DND-41 (cell line): ENCODE data around the gene TTBK2.

Experiments used
- ATAC-seq: fragments of 200-7000 bp; cut with Tn5 transposase; 3 replicates; pipeline ENCODE4 v1.9.1; 2021; ENCODE audit warnings: low read depth; ENCODE audit not compliant: insufficient read depth
- DNase-seq: peaks from one replicate; pipeline ENCODE4 v3.0.0-alpha.2; 2020
- H2AFZ ChIP-seq: 2 replicates; pipeline ENCODE4 v1.6.0; 2012; ENCODE audit warnings: low read depth, low read length
- H3K27ac ChIP-seq: 2 replicates; pipeline ENCODE4 v1.5.1; 2012; ENCODE audit warnings: low read length, inconsistent platforms
- H3K27me3 ChIP-seq: fragments of 200-600 bp; sonication (generic); 2 replicates; pipeline ENCODE4 v1.6.0; 2012; ENCODE audit warnings: low read length, mild to moderate bottlenecking, inconsistent platforms; ENCODE audit not compliant: insufficient read depth, poor library complexity
- H3K36me3 ChIP-seq: 2 replicates; pipeline ENCODE4 v1.5.1; 2012; ENCODE audit warnings: low read length, inconsistent platforms; ENCODE audit not compliant: insufficient read depth
- H3K4me1 ChIP-seq: 2 replicates; pipeline ENCODE4 v1.5.1; 2012; ENCODE audit warnings: mild to moderate bottlenecking, low read length; ENCODE audit not compliant: insufficient read depth
- H3K4me2 ChIP-seq: 2 replicates; pipeline ENCODE4 v1.6.0; 2012; ENCODE audit warnings: mild to moderate bottlenecking, moderate library complexity, low read length, inconsistent platforms; ENCODE audit not compliant: insufficient read depth
- H3K4me3 ChIP-seq, 2 experiments: fragments of 200-600 bp in 1 of 2; shearing (Covaris generic) in 1 of 2; 2 replicates each; pipeline ENCODE4 v1.5.1; 2012 to 2016; ENCODE audit warnings: inconsistent platforms in 2 of 2, low read length in 2 of 2, mild to moderate bottlenecking in 2 of 2, low read depth in 1 of 2, moderate library complexity in 1 of 2
- H3K79me2 ChIP-seq: 2 replicates; pipeline ENCODE4 v1.6.0; 2012; ENCODE audit warnings: low read length, inconsistent platforms; ENCODE audit not compliant: insufficient read depth
- H3K9ac ChIP-seq: 2 replicates; pipeline ENCODE4 v1.6.0; 2012; ENCODE audit warnings: low read depth, mild to moderate bottlenecking, inconsistent platforms, low read length, moderate library complexity
- H3K9me3 ChIP-seq: 2 replicates; pipeline ENCODE4 v1.5.1; 2012; ENCODE audit warnings: low read length, moderate library complexity, mild to moderate bottlenecking, inconsistent platforms; ENCODE audit not compliant: insufficient read depth, severe bottlenecking
- H4K20me1 ChIP-seq: 2 replicates; pipeline ENCODE4 v1.6.0; 2012; ENCODE audit warnings: low read length; ENCODE audit not compliant: insufficient read depth
- EZH2 ChIP-seq: IDR thresholded peaks from 3 replicates; pipeline ENCODE4 v1.6.1; 2012; ENCODE audit warnings: borderline replicate concordance, low read depth, mild to moderate bottlenecking, moderate library complexity, low read length, inconsistent platforms; ENCODE audit not compliant: severe bottlenecking
- TF ChIP-seq, protein P1 (sequence below): IDR thresholded peaks from 2 replicates; pipeline ENCODE4 v1.5.1; 2012; ENCODE audit warnings: borderline replicate concordance, low read length, moderate library complexity, mild to moderate bottlenecking; ENCODE audit not compliant: poor library complexity, severe bottlenecking; ENCODE audit errors: extremely low read depth

TTBK2 gene

DNA sequence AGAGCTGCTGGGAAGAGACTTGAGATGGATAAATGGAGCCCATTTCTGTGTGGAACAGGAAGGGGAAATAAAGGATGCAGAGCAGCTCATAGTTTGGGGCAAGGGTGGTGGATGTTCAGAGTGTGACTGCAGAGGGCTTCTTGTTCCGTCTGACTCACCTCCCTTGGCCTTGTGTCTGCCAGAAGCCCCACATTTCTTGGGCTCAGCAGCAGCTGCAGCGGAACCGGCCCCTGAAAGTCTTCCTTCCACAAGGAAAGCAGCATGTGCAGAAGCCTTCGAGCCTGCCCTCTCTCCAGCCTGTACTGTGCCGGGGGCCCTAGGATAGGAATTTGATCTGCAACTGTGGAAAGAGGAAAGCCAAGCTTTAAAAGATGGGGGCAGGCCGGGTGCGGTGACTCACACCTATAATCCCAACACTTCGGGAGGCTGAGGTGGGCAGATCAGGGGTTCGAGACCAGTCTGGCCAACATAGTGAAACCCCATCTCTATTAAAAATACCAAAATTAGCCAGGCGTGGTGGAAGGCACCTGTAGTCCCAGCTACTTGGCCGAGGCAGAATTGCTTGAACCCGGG lies 195.2 kb downstream of the TTBK2 start:
- no peak overlapping the region for H3K4me2 ChIP-seq
- no peaks in the 10 kb centered on the region for H3K27me3 ChIP-seq
- H3K79me2 ChIP-seq = no peaks in the 10 kb centered on the region
- H3K36me3 ChIP-seq = peaks cover 88% of the 10 kb centered on the region
- DNase-seq = no peak
- no peaks in the 10 kb centered on the region; the same call in 1 of the 2 replicates for H4K20me1 ChIP-seq
- no peak for ATAC-seq
- no peak overlapping the region for H2AFZ ChIP-seq
- no peak overlapping the region for H3K27ac ChIP-seq
- no peaks in the 10 kb centered on the region for H3K9me3 ChIP-seq
- no peak overlapping the region for H3K4me3 ChIP-seq
- H3K9ac ChIP-seq = no peak overlapping the region
- TF ChIP-seq, protein P1, sequence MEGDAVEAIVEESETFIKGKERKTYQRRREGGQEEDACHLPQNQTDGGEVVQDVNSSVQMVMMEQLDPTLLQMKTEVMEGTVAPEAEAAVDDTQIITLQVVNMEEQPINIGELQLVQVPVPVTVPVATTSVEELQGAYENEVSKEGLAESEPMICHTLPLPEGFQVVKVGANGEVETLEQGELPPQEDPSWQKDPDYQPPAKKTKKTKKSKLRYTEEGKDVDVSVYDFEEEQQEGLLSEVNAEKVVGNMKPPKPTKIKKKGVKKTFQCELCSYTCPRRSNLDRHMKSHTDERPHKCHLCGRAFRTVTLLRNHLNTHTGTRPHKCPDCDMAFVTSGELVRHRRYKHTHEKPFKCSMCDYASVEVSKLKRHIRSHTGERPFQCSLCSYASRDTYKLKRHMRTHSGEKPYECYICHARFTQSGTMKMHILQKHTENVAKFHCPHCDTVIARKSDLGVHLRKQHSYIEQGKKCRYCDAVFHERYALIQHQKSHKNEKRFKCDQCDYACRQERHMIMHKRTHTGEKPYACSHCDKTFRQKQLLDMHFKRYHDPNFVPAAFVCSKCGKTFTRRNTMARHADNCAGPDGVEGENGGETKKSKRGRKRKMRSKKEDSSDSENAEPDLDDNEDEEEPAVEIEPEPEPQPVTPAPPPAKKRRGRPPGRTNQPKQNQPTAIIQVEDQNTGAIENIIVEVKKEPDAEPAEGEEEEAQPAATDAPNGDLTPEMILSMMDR = no peak
- no peak for TF ChIP-seq EZH2
- H3K4me1 ChIP-seq = no peaks in the 10 kb centered on the region

DNA sequence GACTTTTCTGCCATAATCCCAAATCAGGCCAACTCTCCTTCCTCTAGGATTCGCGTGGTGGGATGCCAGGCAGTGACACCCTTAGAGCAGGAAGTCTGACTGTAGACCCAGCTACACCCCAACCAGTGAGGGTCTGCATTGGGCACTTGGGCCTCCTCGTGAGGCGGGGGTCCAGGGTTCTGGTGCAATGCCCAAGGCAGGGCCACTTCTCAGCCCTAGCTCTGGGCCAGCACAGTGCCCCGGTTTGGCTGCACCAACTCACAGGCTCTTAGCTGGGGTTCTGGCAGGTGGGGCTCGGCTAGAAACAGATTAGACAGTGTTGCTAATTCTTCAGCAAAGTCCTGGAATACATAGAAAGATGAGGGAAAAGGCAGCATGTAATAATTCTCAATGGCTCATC lies 196.3 kb downstream of the TTBK2 start:
- no peak for TF ChIP-seq EZH2
- TF ChIP-seq, protein P1 = no peak
- no peak overlapping the region for H3K9ac ChIP-seq
- H3K4me1 ChIP-seq = no peaks in the 10 kb centered on the region

DNA sequence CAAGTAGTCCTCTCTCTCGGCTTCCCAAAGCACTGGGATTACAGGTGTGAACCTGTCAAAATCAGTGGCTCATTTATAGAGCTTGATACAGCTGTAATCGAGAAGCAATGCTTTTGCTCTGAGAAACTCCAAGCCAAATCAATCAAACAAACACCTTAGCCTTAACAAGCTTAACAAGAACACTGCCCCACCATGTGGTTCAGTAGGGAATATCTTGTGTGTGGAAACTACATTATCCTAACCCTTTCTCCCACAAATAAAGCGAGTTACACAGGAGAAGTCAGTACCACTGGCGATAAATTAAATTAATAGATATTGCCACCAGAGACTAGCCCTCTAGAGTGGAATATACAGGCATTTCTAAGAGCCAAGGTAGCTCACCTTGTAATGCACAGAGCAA lies 197.5 kb downstream of the TTBK2 start:
- no peaks in the 10 kb centered on the region for H3K4me1 ChIP-seq
- no peaks in the 10 kb centered on the region; the same call in 1 of the 2 replicates for H4K20me1 ChIP-seq
- H3K27me3 ChIP-seq = no peaks in the 10 kb centered on the region
- TF ChIP-seq EZH2 = no peak
- TF ChIP-seq, protein P1 = no peak
- no peak overlapping the region for H3K4me3 ChIP-seq
- no peaks in the 10 kb centered on the region for H3K9me3 ChIP-seq
- no peaks in the 10 kb centered on the region for H3K79me2 ChIP-seq
- DNase-seq (no peak), ATAC-seq (no peak)
- H3K4me2 ChIP-seq = no peak overlapping the region
- no peak overlapping the region for H3K9ac ChIP-seq
- no peak overlapping the region for H2AFZ ChIP-seq
- H3K27ac ChIP-seq = no peak overlapping the region
- H3K36me3 ChIP-seq = peaks cover 68% of the 10 kb centered on the region

More for the DNA sequence above, 196.3 kb downstream of the TTBK2 start:
- no peak overlapping the region for H2AFZ ChIP-seq
- H4K20me1 ChIP-seq = no peaks in the 10 kb centered on the region; the same call in 1 of the 2 replicates
- no peak overlapping the region for H3K27ac ChIP-seq
- DNase-seq (no peak), ATAC-seq (no peak)
- H3K9me3 ChIP-seq = no peaks in the 10 kb centered on the region
- peaks cover 80% of the 10 kb centered on the region for H3K36me3 ChIP-seq
- H3K27me3 ChIP-seq = no peaks in the 10 kb centered on the region
- no peaks in the 10 kb centered on the region for H3K79me2 ChIP-seq
- H3K4me2 ChIP-seq = no peak overlapping the region
- H3K4me3 ChIP-seq = no peak overlapping the region
